Activated naive CD4-positive, alpha-beta T cell treated with anti-CD3 and anti-CD28 coated beads for 36 hours (primary cell): ENCODE results near the gene SLC8B1. TPM values are rescaled to one million over a fixed set of nuclear protein-coding genes. Genes with fewer than 3 reads are reported as not detected.

Source experiments
- CTCF ChIA-PET: fragments of 350-600 bp; sonication (Branson Sonifier 250); formaldehyde crosslinking; loops from one replicate; lab custom pipeline; 2021; ENCODE audit warnings: antibody characterized with exemption; lab: Charles Lee
- DNase-seq: peaks from one replicate; pipeline ENCODE4 v3.0.0-alpha.2; 2020
- H3K27ac Mint-ChIP-seq: one replicate; pipeline ENCODE4 v1.8.0; 2021; ENCODE audit warnings: mild to moderate bottlenecking, mixed read lengths
- H3K27me3 Mint-ChIP-seq: one replicate; pipeline ENCODE4 v1.8.0; 2021; ENCODE audit warnings: low read depth, mixed read lengths
- H3K36me3 Mint-ChIP-seq: one replicate; pipeline ENCODE4 v1.8.0; 2021; ENCODE audit warnings: low read depth, mixed read lengths
- H3K4me1 Mint-ChIP-seq: one replicate; pipeline ENCODE4 v1.8.0; 2021; ENCODE audit warnings: low read depth, mixed read lengths
- H3K4me3 Mint-ChIP-seq: one replicate; pipeline ENCODE4 v1.8.0; 2021; ENCODE audit warnings: mild to moderate bottlenecking, moderate library complexity, mixed read lengths
- H3K9me3 Mint-ChIP-seq: one replicate; pipeline ENCODE4 v1.8.0; 2021; ENCODE audit warnings: mixed read lengths
- intact Hi-C: fragments of 100-400 bp; cut with micrococcal nuclease; formaldehyde crosslinking; loops from one replicate; pipeline ENCODE4 v1.15.1; 2023
- microRNA-seq: library from miRNA; unstranded; fragments of <30 nt; microRNA quantifications from one replicate; pipeline ENCODE4 v1.2.0, GENCODE V29; 2022; ENCODE audit warnings: borderline microRNAs expressed, borderline replicate concordance
- total RNA-seq, 2 experiments: library from RNA; stranded (reverse); gene quantifications; one replicate each; pipeline ENCODE4 v1.2.3, GENCODE V29; 2021

Gene SLC8B1
- total RNA-seq, 2 experiments from 2014 or later = 20.2 to 20.4 TPM

DNA sequence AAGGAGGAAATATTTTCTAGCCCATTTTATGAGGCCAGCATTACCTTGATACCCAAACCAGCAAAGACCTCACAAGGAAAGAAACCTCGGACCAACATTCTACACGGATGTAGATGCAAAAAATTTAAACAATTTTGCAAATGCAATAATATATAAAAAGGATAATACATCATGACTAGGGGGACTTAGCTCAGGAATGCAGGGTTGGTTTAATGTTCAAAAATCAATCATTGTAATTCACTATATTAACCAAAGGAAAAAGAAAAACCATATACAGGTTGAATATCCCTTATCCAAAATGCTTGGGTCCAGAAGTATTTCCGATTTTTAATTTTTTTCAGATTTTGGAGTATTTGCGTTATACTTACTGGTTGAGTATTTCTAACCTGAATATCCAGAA is 80.6 kb downstream of the SLC8B1 start:
- CTCF ChIA-PET = no interaction called here

DNA sequence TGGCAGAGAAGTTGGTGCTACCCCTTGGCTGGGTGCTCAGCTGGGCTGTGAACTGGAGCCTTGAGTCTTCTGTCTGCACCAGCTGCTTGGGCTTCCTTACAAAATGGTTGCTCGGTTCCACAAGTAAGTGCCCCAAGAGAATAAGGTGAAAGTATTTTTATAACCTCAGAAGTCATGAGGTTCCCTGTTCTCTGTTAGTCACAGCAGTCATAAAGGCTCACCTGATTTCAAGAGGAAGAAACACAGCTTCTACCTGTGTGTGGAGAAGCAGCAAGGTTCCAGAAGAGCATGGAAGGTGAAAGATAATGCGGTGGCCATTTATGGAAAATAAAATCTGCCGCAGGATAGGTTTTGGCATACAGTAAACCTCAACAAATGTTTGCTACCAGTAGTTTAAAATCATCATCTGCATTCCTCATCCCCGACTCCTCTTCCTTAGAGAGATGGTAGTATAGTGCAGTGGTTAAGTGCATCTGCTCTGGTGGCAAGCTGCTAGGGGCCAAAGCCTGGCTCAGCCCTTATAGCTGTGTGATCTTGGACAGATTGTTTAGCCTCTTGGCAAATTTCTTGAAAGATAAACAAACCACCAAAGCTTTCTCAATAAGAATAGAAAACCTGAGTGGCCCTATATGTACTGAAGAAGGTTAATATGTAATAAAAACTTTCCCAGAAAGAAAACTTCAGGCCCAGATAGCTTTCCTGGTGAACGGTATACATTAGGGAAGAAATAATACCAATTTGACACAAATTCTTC is 81.2 kb downstream of the SLC8B1 start:
- Mint-ChIP-seq H3K27me3 (no peaks in the 10 kb centered on the region), H3K9me3 (peaks cover 21% of the 10 kb centered on the region), H3K36me3 (peaks cover 36% of the 10 kb centered on the region), H3K27ac (no peak overlapping the region), H3K4me3 (no peak overlapping the region), H3K4me1 (no peaks in the 10 kb centered on the region)
- no peak for DNase-seq
- CTCF ChIA-PET = no interaction called here
- intact Hi-C loops = no loop called here

More for the DNA sequence above, 80.6 kb downstream of the SLC8B1 start:
- no peak overlapping the region for H3K4me3 Mint-ChIP-seq
- no peaks in the 10 kb centered on the region for H3K27me3 Mint-ChIP-seq
- no peak overlapping the region for H3K27ac Mint-ChIP-seq
- peaks cover 3% of the 10 kb centered on the region for H3K4me1 Mint-ChIP-seq
- H3K36me3 Mint-ChIP-seq = peaks cover 39% of the 10 kb centered on the region
- peaks cover 21% of the 10 kb centered on the region for H3K9me3 Mint-ChIP-seq
- intact Hi-C loops = no loop called here
- DNase-seq = no peak

DNA sequence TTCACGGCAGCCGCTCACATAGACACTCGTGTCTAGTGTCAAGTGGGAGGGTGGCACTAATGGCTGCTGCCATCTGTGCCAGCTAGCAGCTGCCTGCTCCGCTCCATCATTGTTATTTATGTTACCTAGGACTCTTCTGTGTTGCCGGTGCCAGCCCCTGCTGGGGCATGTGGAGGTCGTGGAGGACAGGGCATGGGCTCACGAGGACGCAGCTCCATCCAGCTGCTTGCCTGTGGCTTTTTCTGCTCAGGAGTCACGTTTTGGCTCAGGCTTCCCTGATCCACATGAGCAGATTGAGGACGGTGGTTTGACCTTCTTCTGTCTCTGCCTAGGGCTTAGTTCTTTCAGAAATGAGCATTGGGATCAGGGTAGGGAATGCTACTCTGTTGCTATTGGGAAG is 82.4 kb downstream of the SLC8B1 start:
- Mint-ChIP-seq H3K27me3 (no peaks in the 10 kb centered on the region), H3K27ac (no peak overlapping the region), H3K9me3 (peaks cover 21% of the 10 kb centered on the region), H3K4me1 (no peaks in the 10 kb centered on the region), H3K36me3 (peaks cover 34% of the 10 kb centered on the region), H3K4me3 (no peak overlapping the region)
- CTCF ChIA-PET = interaction anchor here (0.6 kb wide), 1 partner anchor 42 kb away, joined by 3 read pairs; no protein-coding TSS in a partner anchor
- DNase-seq = no peak
- intact Hi-C loops = no loop called here

DNA sequence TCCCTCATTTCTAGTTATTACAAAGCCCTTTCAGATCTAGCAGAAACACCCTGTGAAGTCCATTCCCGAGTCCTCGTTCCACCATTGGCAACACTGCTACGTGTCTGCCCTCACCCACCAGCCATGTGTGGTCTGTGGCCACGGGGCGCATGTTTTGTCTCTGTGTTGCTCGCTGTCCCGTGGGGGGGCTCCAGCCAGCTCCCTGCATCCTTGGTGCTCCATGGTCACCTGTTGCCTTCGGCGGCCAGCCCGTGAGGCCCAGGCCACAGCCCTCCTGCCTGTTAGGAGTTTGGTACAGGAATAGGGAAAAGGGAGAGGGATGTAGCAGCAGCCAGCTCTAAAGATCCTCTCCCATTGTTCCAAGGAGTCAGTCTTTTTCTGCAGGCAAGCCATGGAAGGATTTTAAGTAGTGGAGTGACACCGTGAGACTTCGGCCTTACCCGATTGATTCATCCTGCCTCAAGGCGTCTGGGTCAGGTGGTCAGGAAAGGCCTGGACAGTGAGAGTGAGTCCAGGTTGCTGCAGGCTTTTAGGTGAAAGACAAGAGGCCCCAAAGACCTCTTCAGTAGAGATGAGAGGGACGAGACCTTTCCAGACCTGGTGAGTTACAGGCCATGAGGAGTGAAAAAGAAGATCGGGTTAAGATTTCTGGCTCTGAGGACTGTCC is 83.4 kb downstream of the SLC8B1 start:
- H3K27me3 Mint-ChIP-seq = no peaks in the 10 kb centered on the region
- peaks cover 21% of the 10 kb centered on the region for H3K9me3 Mint-ChIP-seq
- intact Hi-C loops = no loop called here
- peaks cover 35% of the 10 kb centered on the region for H3K36me3 Mint-ChIP-seq
- DNase-seq = no peak
- H3K27ac Mint-ChIP-seq = no peak overlapping the region
- H3K4me3 Mint-ChIP-seq = no peak overlapping the region
- H3K4me1 Mint-ChIP-seq = no peaks in the 10 kb centered on the region
- CTCF ChIA-PET = interaction anchor here (0.6 kb wide), 1 partner anchor 41 kb away, joined by 3 read pairs; no protein-coding TSS in a partner anchor

DNA sequence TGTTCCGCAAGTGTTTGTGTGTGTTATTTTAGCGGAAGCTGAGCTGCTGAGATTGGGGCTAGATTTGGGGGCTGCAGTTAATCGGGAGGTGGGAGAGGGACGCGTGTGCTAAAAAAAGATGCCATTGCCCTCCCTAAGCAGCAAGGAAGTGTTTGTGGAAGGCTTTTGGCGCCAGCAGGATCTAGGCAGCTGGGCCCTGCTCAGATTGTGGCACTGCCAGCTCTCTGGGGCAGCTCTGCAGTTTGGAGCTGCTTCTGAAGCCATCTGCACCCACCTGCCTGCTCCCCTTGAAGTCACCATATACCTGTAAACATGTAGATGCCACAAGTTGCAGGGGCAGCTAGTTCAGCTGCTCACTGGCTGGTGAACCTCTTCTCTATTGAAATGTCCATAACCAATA is 84.9 kb downstream of the SLC8B1 start:
- Mint-ChIP-seq H3K4me3 (no peak overlapping the region), H3K36me3 (peaks cover 43% of the 10 kb centered on the region), H3K27ac (no peak overlapping the region), H3K27me3 (no peaks in the 10 kb centered on the region), H3K9me3 (peaks cover 21% of the 10 kb centered on the region), H3K4me1 (peaks cover 7% of the 10 kb centered on the region)
- DNase-seq = no peak
- intact Hi-C loops = no loop called here
- CTCF ChIA-PET = interaction anchor here (0.6 to 1.2 kb wide), 3 partner anchors 11 to 19 kb away, joined by 3 read pairs; no protein-coding TSS in a partner anchor

DNA sequence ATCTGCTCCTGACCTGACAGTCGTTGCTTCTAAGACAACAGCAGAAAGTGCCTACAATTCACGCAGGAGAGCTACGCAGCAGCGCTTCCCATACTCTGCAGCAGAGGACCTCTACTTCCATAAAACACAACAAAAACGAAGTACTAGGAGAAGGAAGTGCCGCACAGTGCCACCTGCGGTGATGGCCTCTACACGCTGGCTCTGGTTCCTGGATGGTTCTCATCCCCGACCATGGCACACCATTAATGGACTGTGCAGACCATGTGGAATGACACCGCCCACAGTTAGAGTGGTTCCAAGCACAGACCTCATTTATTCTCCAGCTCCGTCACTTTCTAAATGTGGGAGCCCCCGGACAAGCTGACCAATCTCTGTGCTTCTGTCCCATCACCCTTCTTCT is 85.4 kb downstream of the SLC8B1 start:
- Mint-ChIP-seq H3K9me3 (peaks cover 21% of the 10 kb centered on the region), H3K4me1 (peaks cover 12% of the 10 kb centered on the region), H3K27ac (no peak overlapping the region), H3K4me3 (no peak overlapping the region), H3K36me3 (peaks cover 45% of the 10 kb centered on the region), H3K27me3 (no peaks in the 10 kb centered on the region)
- DNase-seq = no peak
- intact Hi-C loops = no loop called here
- CTCF ChIA-PET = interaction anchor here (0.6 to 1.2 kb wide), 3 partner anchors 12 to 19 kb away, joined by 3 read pairs; no protein-coding TSS in a partner anchor

DNA sequence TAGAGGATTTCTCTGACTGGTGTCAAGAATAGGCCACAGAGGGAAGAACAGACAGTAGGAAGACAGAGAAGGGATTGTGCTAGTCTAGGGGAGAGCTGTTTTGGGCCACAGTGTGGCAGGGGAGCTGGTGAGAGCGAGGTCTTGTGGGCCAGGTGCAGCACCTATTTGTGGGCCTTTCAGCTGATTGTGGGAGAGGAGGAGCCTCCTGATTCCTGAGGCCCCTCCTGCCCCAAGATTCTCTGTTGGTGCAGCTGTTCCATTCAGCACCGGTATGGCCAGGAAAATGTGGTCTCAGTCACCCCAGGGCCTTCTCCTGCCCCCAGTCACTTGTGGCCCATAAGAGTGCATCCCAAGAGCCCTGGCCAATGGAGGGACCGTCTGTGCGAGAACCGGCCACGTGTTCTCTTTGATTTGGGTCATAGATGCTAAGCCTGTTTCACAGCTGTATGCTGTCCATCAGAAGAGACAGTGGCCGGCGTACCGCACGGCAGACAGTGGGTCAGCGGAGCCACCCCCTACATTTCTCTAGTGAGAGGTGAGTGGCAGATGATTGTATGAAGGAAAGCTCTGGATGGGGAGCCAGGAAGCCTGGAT is 86.0 kb downstream of the SLC8B1 start:
- Mint-ChIP-seq H3K36me3 (peaks cover 41% of the 10 kb centered on the region), H3K9me3 (peaks cover 21% of the 10 kb centered on the region), H3K27ac (no peak overlapping the region), H3K4me3 (no peak overlapping the region), H3K27me3 (no peaks in the 10 kb centered on the region), H3K4me1 (peaks cover 15% of the 10 kb centered on the region)
- DNase-seq = no peak
- CTCF ChIA-PET = no interaction called here
- intact Hi-C loops = no loop called here

Small RNA genes lying within 50 kb of the gene (microRNA-seq; reads per million reads assigned to microRNA genes)
- gene MIR6762 = not detected

Other genes with a start within 250 kb of the SLC8B1 start
- gene RASAL1, start 199.3 kb downstream of the SLC8B1 start, total RNA-seq = 1 to 10 TPM; 2.6 to 3.2 TPM
- 1 to 10 TPM in 1 of 2 experiments, under 1 TPM in 1; 0.57 to 1.3 TPM for gene CFAP73, start 185.4 kb downstream of the SLC8B1 start, total RNA-seq
- gene DDX54, start 149.6 kb downstream of the SLC8B1 start, total RNA-seq = 100 to 1,000 TPM; 114 to 116 TPM
- 10 to 100 TPM; 14.0 to 16.1 TPM for gene RITA1, start 149.4 kb downstream of the SLC8B1 start, total RNA-seq
- 10 to 100 TPM; 47.3 to 49.2 TPM for gene TPCN1, start 113.6 kb downstream of the SLC8B1 start, total RNA-seq
- gene PLBD2, start 23.5 kb upstream of the SLC8B1 start, total RNA-seq = 10 to 100 TPM; 13.9 to 14.1 TPM
- not detected for gene SDS, start 68.8 kb upstream of the SLC8B1 start, total RNA-seq
- gene SDSL, start 87.3 kb upstream of the SLC8B1 start, total RNA-seq = not detected
- not detected for gene LHX5, start 136.8 kb upstream of the SLC8B1 start, total RNA-seq